HG02938 (cell line): ENCODE measurements around the gene CYP2C9.

Experiments used
- ATAC-seq: cut with Tn5 transposase; IDR thresholded peaks from one replicate; pipeline ENCODE4 v1.9.1; 2021; ENCODE audit warnings: mild to moderate bottlenecking, moderate library complexity; ENCODE audit not compliant: unreplicated experiment

The CYP2C9 gene

DNA sequence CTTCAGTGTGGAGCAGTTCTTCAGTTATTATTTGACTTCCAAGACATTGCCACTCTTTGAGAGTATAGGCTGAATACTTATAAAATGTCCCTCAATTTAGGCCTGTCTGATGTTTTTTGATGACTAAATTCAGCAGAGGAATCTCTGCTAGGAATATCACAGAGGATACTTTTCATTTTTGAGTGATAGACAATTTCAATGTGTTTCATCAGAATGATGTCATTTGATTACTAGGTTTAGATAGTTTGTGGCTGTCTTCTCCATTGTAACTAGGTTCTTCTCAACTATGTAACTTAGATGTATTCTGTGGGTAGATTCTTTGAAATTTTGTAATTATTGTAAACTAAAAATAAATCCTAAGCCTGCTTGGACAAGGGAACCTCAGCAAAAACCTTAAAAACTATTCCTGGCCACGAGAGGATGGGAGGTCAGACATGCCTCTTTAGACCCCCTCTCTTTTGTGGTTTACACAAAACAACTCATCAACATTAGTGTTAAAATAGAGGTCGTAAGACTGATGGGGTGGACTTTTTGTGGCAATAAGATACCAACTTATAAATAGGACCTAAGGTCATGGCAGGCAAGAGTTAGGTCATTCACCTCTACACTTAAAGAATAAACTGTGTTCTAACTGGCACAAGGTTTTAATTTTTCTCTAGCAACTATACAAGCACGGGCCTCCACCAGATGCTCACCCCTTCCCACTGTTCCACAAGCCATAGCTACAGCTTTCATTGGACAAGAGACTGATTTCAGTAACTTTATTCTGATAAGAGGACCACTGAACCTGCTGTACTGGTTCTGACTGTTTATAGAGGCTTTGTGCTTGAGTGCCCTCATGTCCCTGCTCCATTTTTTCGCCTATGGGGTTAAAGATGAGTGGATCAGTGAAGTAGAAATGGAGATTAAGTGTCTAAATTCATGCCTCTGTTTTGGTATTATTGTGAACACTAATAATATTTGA, 97.2 kb downstream of the CYP2C9 start:
- ATAC-seq, result no peak

DNA sequence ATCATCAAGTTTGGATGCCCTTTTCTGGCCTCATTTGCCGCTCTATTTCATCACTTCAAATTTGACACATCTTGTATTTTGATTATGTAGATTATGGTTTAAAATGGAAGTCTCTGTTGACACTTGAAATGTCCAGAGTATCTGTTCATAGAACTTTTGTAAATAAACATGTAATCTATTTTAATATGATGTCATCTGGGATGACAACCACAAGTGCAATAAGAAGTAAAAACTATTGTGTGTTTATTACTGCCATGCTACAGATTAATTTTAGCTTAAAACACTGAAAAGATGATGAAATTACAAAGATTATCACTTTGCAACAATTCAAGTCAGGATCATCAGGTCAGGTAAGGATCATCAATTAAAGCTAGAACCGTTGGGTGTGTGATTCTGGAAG, 100.8 kb downstream of the CYP2C9 start:
- ATAC-seq, result no peak
